Brain microvascular endothelial cell (primary cell): ENCODE results near the gene YRDC.
A peak's percentile ranks its signal among the peaks of the same experiment; 100 is the strongest.

ENCODE experiments used
- DNase-seq: peaks from one replicate; pipeline ENCODE4 v3.0.0-alpha.2; 2020
- H3K27ac ChIP-seq: fragments of 250-450 bp; sonication (Bioruptor Pico); 2 replicates; pipeline ENCODE4 v1.5.1; 2020; ENCODE audit warnings: mild to moderate bottlenecking, moderate library complexity
- H3K27me3 ChIP-seq: fragments of 250-450 bp; sonication (Bioruptor Pico); replicated peaks from 2 replicates; pipeline ENCODE4 v1.5.1; 2020; ENCODE audit warnings: mild to moderate bottlenecking
- H3K36me3 ChIP-seq: fragments of 250-450 bp; sonication (Bioruptor Pico); replicated peaks from 2 replicates; pipeline ENCODE4 v1.5.1; 2020; ENCODE audit warnings: mild to moderate bottlenecking
- H3K4me3 ChIP-seq: 2 replicates; pipeline ENCODE4 v1.5.1; 2011; ENCODE audit warnings: low read depth, mild to moderate bottlenecking, control low read depth, low read length, moderate library complexity
- in situ Hi-C: cut with HindIII; loops from 2 replicates; pipeline ENCODE4 v1.10.0; 2017; ENCODE audit warnings: low sequenced_read_pairs, low pct_ligation_motif_present
- TF ChIP-seq, protein P1 (sequence below): IDR thresholded peaks from 2 replicates; pipeline ENCODE4 v1.5.1; 2011; ENCODE audit warnings: low read depth, mild to moderate bottlenecking, moderate library complexity, low read length, control low read depth, inconsistent platforms; ENCODE audit errors: missing control alignments

YRDC gene

GRCh38 chr1:37808369-37809319, 636 bp upstream of the YRDC start:
- TF ChIP-seq, protein P1, sequence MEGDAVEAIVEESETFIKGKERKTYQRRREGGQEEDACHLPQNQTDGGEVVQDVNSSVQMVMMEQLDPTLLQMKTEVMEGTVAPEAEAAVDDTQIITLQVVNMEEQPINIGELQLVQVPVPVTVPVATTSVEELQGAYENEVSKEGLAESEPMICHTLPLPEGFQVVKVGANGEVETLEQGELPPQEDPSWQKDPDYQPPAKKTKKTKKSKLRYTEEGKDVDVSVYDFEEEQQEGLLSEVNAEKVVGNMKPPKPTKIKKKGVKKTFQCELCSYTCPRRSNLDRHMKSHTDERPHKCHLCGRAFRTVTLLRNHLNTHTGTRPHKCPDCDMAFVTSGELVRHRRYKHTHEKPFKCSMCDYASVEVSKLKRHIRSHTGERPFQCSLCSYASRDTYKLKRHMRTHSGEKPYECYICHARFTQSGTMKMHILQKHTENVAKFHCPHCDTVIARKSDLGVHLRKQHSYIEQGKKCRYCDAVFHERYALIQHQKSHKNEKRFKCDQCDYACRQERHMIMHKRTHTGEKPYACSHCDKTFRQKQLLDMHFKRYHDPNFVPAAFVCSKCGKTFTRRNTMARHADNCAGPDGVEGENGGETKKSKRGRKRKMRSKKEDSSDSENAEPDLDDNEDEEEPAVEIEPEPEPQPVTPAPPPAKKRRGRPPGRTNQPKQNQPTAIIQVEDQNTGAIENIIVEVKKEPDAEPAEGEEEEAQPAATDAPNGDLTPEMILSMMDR = no peak
- H3K36me3 ChIP-seq = peaks cover 32% of the 10 kb centered on the region
- peak; percentile 53 for DNase-seq
- H3K4me3 ChIP-seq = peak overlapping the region; percentile 79
- in situ Hi-C loops = no loop called here
- peak overlapping the region; percentile 71 for H3K27ac ChIP-seq
- H3K27me3 ChIP-seq = no peaks in the 10 kb centered on the region

GRCh38 chr1:37807220-37807554, 821 bp downstream of the YRDC start:
- in situ Hi-C loops = no loop called here
- Histone ChIP-seq H3K4me3 (peak overlapping the region; percentile 79), H3K36me3 (peaks cover 47% of the 10 kb centered on the region), H3K27me3 (no peaks in the 10 kb centered on the region), H3K27ac (peak overlapping the region; percentile 71)
- DNase-seq = no peak
- TF ChIP-seq, protein P1 = no peak

GRCh38 chr1:37802439-37802838, 5.6 kb downstream of the YRDC start:
- no peaks in the 10 kb centered on the region for H3K27me3 ChIP-seq
- in situ Hi-C loops = no loop called here
- peaks cover 54% of the 10 kb centered on the region for H3K36me3 ChIP-seq
- TF ChIP-seq, protein P1 = no peak
- no peak for DNase-seq
- no peak overlapping the region for H3K27ac ChIP-seq
- no peak overlapping the region for H3K4me3 ChIP-seq

- Histone ChIP-seq H3K27me3 (peaks cover 5% of the 10 kb centered on the region), H3K36me3 (peaks cover 14% of the 10 kb centered on the region), H3K27ac (no peak overlapping the region), H3K4me3 (no peak overlapping the region)
- peak; percentile 57 for DNase-seq
- in situ Hi-C loops = no loop called here
- TF ChIP-seq, protein P1 = no peak
These were observed 10.2 kb downstream of the YRDC start for GRCh38 chr1:37797750-37798345.

GRCh38 chr1:37795340-37796125, 12.5 kb downstream of the YRDC start:
- in situ Hi-C loops = no loop called here
- Histone ChIP-seq H3K27me3 (peaks cover 14% of the 10 kb centered on the region), H3K36me3 (no peaks in the 10 kb centered on the region), H3K4me3 (no peak overlapping the region), H3K27ac (no peak overlapping the region)
- TF ChIP-seq, protein P1 = no peak
- DNase-seq = peak; percentile 25
